ENCODE measurements around the gene SCAI.
"Not testable (repeated sequence)": the region's sequence is repeated elsewhere in the genome, so short reads cannot be mapped to it uniquely, and the experiment has no call there.

SCAI gene

GRCh38 chr9:125028041-125028440 is 115.3 kb downstream of the SCAI start:
- no peak for DNase-seq (ENCODE audit: low spot score)

- no peak for DNase-seq (ENCODE audit: low spot score)
Observed at GRCh38 chr9:125024917-125025316, 118.4 kb downstream of the SCAI start.

- DNase-seq (ENCODE audit: low spot score): no peak
Observed at GRCh38 chr9:125021069-125021468, 122.3 kb downstream of the SCAI start.

GRCh38 chr9:125015655-125016054 is 127.7 kb downstream of the SCAI start:
- DNase-seq (ENCODE audit: low spot score): not testable (repeated sequence)

GRCh38 chr9:125012013-125012412 is 131.3 kb downstream of the SCAI start:
- not testable (repeated sequence) for DNase-seq (ENCODE audit: low spot score)

- DNase-seq (ENCODE audit: low spot score): no peak
Observed at GRCh38 chr9:125008599-125008998, 134.7 kb downstream of the SCAI start.

- no peak for DNase-seq (ENCODE audit: low spot score)
Observed at GRCh38 chr9:125003332-125003731, 140.0 kb downstream of the SCAI start.

- DNase-seq (ENCODE audit: low spot score): no peak
Observed at GRCh38 chr9:124983698-124984097, 159.6 kb downstream of the SCAI start.

GRCh38 chr9:124980431-124980830 is 162.9 kb downstream of the SCAI start:
- DNase-seq (ENCODE audit: low spot score): no peak

- no peak for DNase-seq (ENCODE audit: low spot score)
Observed at GRCh38 chr9:124975131-124975530, 168.2 kb downstream of the SCAI start.

- no peak for DNase-seq (ENCODE audit: low spot score)
Observed at GRCh38 chr9:124973807-124974206, 169.5 kb downstream of the SCAI start.

GRCh38 chr9:124972241-124972770 is 171.0 kb downstream of the SCAI start:
- no peak for DNase-seq (ENCODE audit: low spot score)

GRCh38 chr9:124969401-124969800 is 173.9 kb downstream of the SCAI start:
- no peak for DNase-seq (ENCODE audit: low spot score)

GRCh38 chr9:124968238-124968637 is 175.1 kb downstream of the SCAI start:
- DNase-seq (ENCODE audit: low spot score): no peak

GRCh38 chr9:124965775-124966568 is 177.4 kb downstream of the SCAI start:
- DNase-seq (ENCODE audit: low spot score): not testable (repeated sequence)

GRCh38 chr9:124964604-124965003 is 178.7 kb downstream of the SCAI start:
- no peak for DNase-seq (ENCODE audit: low spot score)

GRCh38 chr9:124964056-124964455 is 179.3 kb downstream of the SCAI start:
- no peak for DNase-seq (ENCODE audit: low spot score)

- DNase-seq (ENCODE audit: low spot score): no peak
Observed at GRCh38 chr9:124960409-124960752, 182.9 kb downstream of the SCAI start.

GRCh38 chr9:124959671-124960408 is 183.5 kb downstream of the SCAI start:
- not testable (repeated sequence) for DNase-seq (ENCODE audit: low spot score)

- no peak for DNase-seq (ENCODE audit: low spot score)
Observed at GRCh38 chr9:124954255-124954654, 189.1 kb downstream of the SCAI start.

GRCh38 chr9:124950050-124950718 is 193.1 kb downstream of the SCAI start:
- DNase-seq (ENCODE audit: low spot score): no peak

GRCh38 chr9:124949387-124949786 is 193.9 kb downstream of the SCAI start:
- DNase-seq (ENCODE audit: low spot score): no peak
